Superior temporal gyrus (tissue), 1 donor: ENCODE data around the gene CD40LG.
A peak's percentile ranks its signal among the peaks of the same experiment; 100 is the strongest.

ENCODE experiments used
- DNase-seq: peaks from one replicate; pipeline ENCODE4 v3.0.0-alpha.2; 2016; ENCODE audit errors: extremely low spot score

Gene CD40LG

GRCh38 chrX:136650811-136651210 lies 2.9 kb downstream of the CD40LG start:
- DNase-seq: no peak

GRCh38 chrX:136652822-136653723 lies 5.1 kb downstream of the CD40LG start:
- DNase-seq: no peak

GRCh38 chrX:136656361-136656964 lies 8.5 kb downstream of the CD40LG start:
- no peak for DNase-seq

- no peak for DNase-seq
These were observed 10.2 kb downstream of the CD40LG start for GRCh38 chrX:136658151-136658550.

GRCh38 chrX:136659174-136659573 lies 11.2 kb downstream of the CD40LG start:
- DNase-seq: no peak

- DNase-seq: no peak
These were observed 12.9 kb downstream of the CD40LG start for GRCh38 chrX:136660896-136661295.

GRCh38 chrX:136662104-136662503 lies 14.1 kb downstream of the CD40LG start:
- DNase-seq: no peak

- no peak for DNase-seq
These were observed 15.0 kb downstream of the CD40LG start for GRCh38 chrX:136662976-136663375.

GRCh38 chrX:136665258-136665900 lies 17.4 kb downstream of the CD40LG start:
- DNase-seq: no peak

- DNase-seq: no peak
These were observed 18.1 kb downstream of the CD40LG start for GRCh38 chrX:136666088-136666487.

GRCh38 chrX:136667446-136668168 lies 19.6 kb downstream of the CD40LG start:
- DNase-seq: no peak

GRCh38 chrX:136671006-136671610 lies 23.1 kb downstream of the CD40LG start:
- DNase-seq: no peak

GRCh38 chrX:136674270-136674985 lies 26.5 kb downstream of the CD40LG start:
- DNase-seq: no peak

- DNase-seq: peak; percentile 10
These were observed 31.6 kb downstream of the CD40LG start for GRCh38 chrX:136679531-136679930.

- no peak for DNase-seq
These were observed 36.2 kb downstream of the CD40LG start for GRCh38 chrX:136684120-136684519.

GRCh38 chrX:136687457-136687856 lies 39.5 kb downstream of the CD40LG start:
- DNase-seq: no peak

GRCh38 chrX:136689436-136689835 lies 41.5 kb downstream of the CD40LG start:
- no peak for DNase-seq

- no peak for DNase-seq
These were observed 43.3 kb downstream of the CD40LG start for GRCh38 chrX:136691028-136691809.

- no peak for DNase-seq
These were observed 44.3 kb downstream of the CD40LG start for GRCh38 chrX:136692271-136692670.

GRCh38 chrX:136694431-136695087 lies 46.6 kb downstream of the CD40LG start:
- DNase-seq: peak; percentile 69
